IMR-90 (cell line): ENCODE measurements around the gene SH3RF2. TPM values are rescaled to one million over a fixed set of nuclear protein-coding genes. Genes with fewer than 3 reads are reported as not detected.

ENCODE experiments used
- ATAC-seq: fragments of 200-7000 bp; cut with Tn5 transposase; 2 replicates; pipeline ENCODE4 v1.9.1; 2020; ENCODE audit warnings: low read depth, mild to moderate bottlenecking, moderate library complexity
- BruUV-seq: library from RNA; stranded (reverse); fragments of 400-500 nt; replicated peaks from 2 replicates; lab custom pipeline; 2021; lab: Mats Ljungman, UMichigan
- CTCF ChIA-PET: fragments of 300-600 bp; formaldehyde crosslinking; extraction: SDS; loops from one replicate; lab custom pipeline; 2021; ENCODE audit warnings: antibody characterized with exemption; lab: Yijun Ruan, JAX
- POLR2A ChIA-PET: fragments of 300-600 bp; sonication (Branson Sonifier 250); formaldehyde crosslinking; loops from one replicate; lab custom pipeline; 2022; ENCODE audit warnings: antibody characterized with exemption; ENCODE audit not compliant: unreplicated experiment; lab: Charles Lee
- DNase-seq: peaks from one replicate; pipeline ENCODE4 v3.0.0; 2013
- H2AFZ ChIP-seq: replicated peaks from 2 replicates; pipeline ENCODE3; 2013; ENCODE audit warnings: low read length, mild to moderate bottlenecking; ENCODE audit not compliant: poor library complexity
- H2AK5ac ChIP-seq: 2 replicates; pipeline ENCODE4 v1.6.1; 2013; ENCODE audit warnings: low read depth, low read length, inconsistent platforms
- H2AK9ac ChIP-seq: replicated peaks from 2 replicates; pipeline ENCODE3; 2013; ENCODE audit warnings: mild to moderate bottlenecking, low read depth, low read length, moderate library complexity; ENCODE audit not compliant: poor library complexity
- H2BK120ac ChIP-seq: 2 replicates; pipeline ENCODE4 v1.6.1; 2013; ENCODE audit warnings: low read depth, low read length, inconsistent platforms
- H2BK15ac ChIP-seq: 3 replicates; pipeline ENCODE4 v1.6.1; 2013; ENCODE audit warnings: low read depth, low read length, inconsistent platforms
- H2BK20ac ChIP-seq: 2 replicates; pipeline ENCODE4 v1.6.1; 2013; ENCODE audit warnings: low read depth, mild to moderate bottlenecking, inconsistent platforms, low read length, moderate library complexity
- H2BK5ac ChIP-seq: 2 replicates; pipeline ENCODE4 v1.6.1; 2013; ENCODE audit warnings: mild to moderate bottlenecking, low read depth, low read length, inconsistent platforms; ENCODE audit not compliant: poor library complexity, severe bottlenecking
- H3K14ac ChIP-seq: replicated peaks from 2 replicates; pipeline ENCODE4 v1.6.1; 2013; ENCODE audit warnings: low read depth, low read length, inconsistent platforms
- H3K18ac ChIP-seq: 2 replicates; pipeline ENCODE4 v1.6.1; 2013; ENCODE audit warnings: low read depth, low read length, control low read depth
- H3K23ac ChIP-seq: 2 replicates; pipeline ENCODE4 v1.6.1; 2013; ENCODE audit warnings: low read depth, low read length, inconsistent platforms
- H3K27ac ChIP-seq: 2 replicates; pipeline ENCODE4 v1.5.1; 2013; ENCODE audit warnings: mild to moderate bottlenecking, control low read depth, low read length; ENCODE audit not compliant: insufficient read depth
- H3K27me3 ChIP-seq: 2 replicates; pipeline ENCODE4 v1.6.1; 2013; ENCODE audit warnings: low read length; ENCODE audit not compliant: control insufficient read depth, insufficient read depth
- H3K36me3 ChIP-seq: 2 replicates; pipeline ENCODE4 v1.6.1; 2013; ENCODE audit warnings: low read length, mixed read lengths; ENCODE audit not compliant: control insufficient read depth, insufficient read depth
- H3K4ac ChIP-seq: 2 replicates; pipeline ENCODE4 v1.6.1; 2013; ENCODE audit warnings: low read depth, low read length, inconsistent platforms
- H3K4me1 ChIP-seq: 2 replicates; pipeline ENCODE4 v1.6.1; 2013; ENCODE audit warnings: low read length, mixed read lengths; ENCODE audit not compliant: control insufficient read depth, insufficient read depth
- H3K4me2 ChIP-seq: 2 replicates; pipeline ENCODE4 v1.6.1; 2013; ENCODE audit warnings: low read depth, mild to moderate bottlenecking, control low read depth, low read length, moderate library complexity
- H3K4me3 ChIP-seq: 2 replicates; pipeline ENCODE4 v1.5.1; 2013; ENCODE audit warnings: low read depth, mild to moderate bottlenecking, control low read depth, low read length, moderate library complexity; ENCODE audit not compliant: insufficient read depth
- H3K56ac ChIP-seq: 2 replicates; pipeline ENCODE4 v1.6.1; 2013; ENCODE audit warnings: low read length, inconsistent platforms; ENCODE audit not compliant: insufficient read depth; ENCODE audit errors: extremely low read depth
- H3K79me1 ChIP-seq, 2 experiments: 2 replicates each; pipeline ENCODE4 v1.6.1; 2013; ENCODE audit warnings: low read length in 2 of 2, inconsistent platforms in 1 of 2, low read depth in 1 of 2
- H3K9ac ChIP-seq: 2 replicates; pipeline ENCODE4 v1.6.1; 2013; ENCODE audit warnings: low read depth, low read length, control low read depth
- H3K9me1 ChIP-seq: 2 replicates; pipeline ENCODE4 v1.6.1; 2013; ENCODE audit warnings: low read length, inconsistent platforms; ENCODE audit not compliant: insufficient read depth
- H3K9me3 ChIP-seq: 2 replicates; pipeline ENCODE4 v1.6.1; 2013; ENCODE audit warnings: low read length; ENCODE audit not compliant: control insufficient read depth, insufficient read depth
- H4K20me1 ChIP-seq: 2 replicates; pipeline ENCODE4 v1.6.1; 2013; ENCODE audit warnings: low read length, inconsistent platforms; ENCODE audit not compliant: insufficient read depth
- H4K5ac ChIP-seq: 2 replicates; pipeline ENCODE4 v1.6.1; 2013; ENCODE audit warnings: mild to moderate bottlenecking, low read depth, low read length, control low read depth
- H4K8ac ChIP-seq, 2 experiments: 2 replicates each; pipeline ENCODE4 v1.6.1; 2013; ENCODE audit warnings: low read depth in 2 of 2, low read length in 2 of 2, control low read depth in 1 of 2, inconsistent platforms in 1 of 2
- H4K91ac ChIP-seq: 2 replicates; pipeline ENCODE4 v1.6.1; 2013; ENCODE audit warnings: low read depth, low read length, inconsistent platforms; ENCODE audit not compliant: insufficient read depth
- ELK1 ChIP-seq: fragments of 150-350 bp; IDR thresholded peaks from 2 replicates; pipeline ENCODE4 v1.6.1; 2016; ENCODE audit warnings: low read depth, mild to moderate bottlenecking, low read length, moderate library complexity, borderline replicate concordance
- FOS ChIP-seq: fragments of 150-350 bp; IDR thresholded peaks from 2 replicates; pipeline ENCODE4 v1.6.1; 2016; ENCODE audit warnings: low read depth, low read length
- MAZ ChIP-seq: IDR thresholded peaks from 2 replicates; pipeline ENCODE4 v1.6.1; 2012; ENCODE audit warnings: low read depth, mild to moderate bottlenecking, low read length, improper control_type of control experiment, moderate library complexity, borderline replicate concordance
- MXI1 ChIP-seq: IDR thresholded peaks from 2 replicates; pipeline ENCODE4 v1.6.1; 2012; ENCODE audit warnings: low read depth, mild to moderate bottlenecking, low read length, moderate library complexity, borderline replicate concordance
- NFE2L2 ChIP-seq: fragments of 150-350 bp; IDR thresholded peaks from 2 replicates; pipeline ENCODE4 v1.6.1; 2016; ENCODE audit warnings: low read depth, mild to moderate bottlenecking, low read length
- RAD21 ChIP-seq: IDR thresholded peaks from 2 replicates; pipeline ENCODE4 v1.6.1; 2012; ENCODE audit warnings: low read length, improper control_type of control experiment
- RFX5 ChIP-seq: IDR thresholded peaks from 2 replicates; pipeline ENCODE4 v1.8.0; 2012; ENCODE audit warnings: low read depth, mild to moderate bottlenecking, low read length, moderate library complexity
- WGBS, 2 experiments: methylation state at CpG; one replicate each; pipeline versions ENCODE4 v1.1.5 to v1.1.7; 2013; ENCODE audit warnings: missing lambda C conversion rate in 2 of 2; ENCODE audit not compliant: insufficient read length in 1 of 2; ENCODE audit errors: extremely low coverage in 2 of 2; 5-methylcytosine and 5-hydroxymethylcytosine counted together
- dilution Hi-C: fragments of 300-500 bp; cut with HindIII; formaldehyde crosslinking; loops from one replicate; pipeline ENCODE4 v1.14.3; 2018; ENCODE audit warnings: low sequenced_read_pairs; ENCODE audit not compliant: unreplicated experiment
- in situ Hi-C: fragments of 300-500 bp; cut with MboI; formaldehyde crosslinking; loops from 3 replicates; pipeline ENCODE4 v1.14.3; 2019; ENCODE audit warnings: low sequenced_read_pairs, inconsistent platforms, mixed read lengths
- intact Hi-C: fragments of 100-400 bp; cut with micrococcal nuclease; formaldehyde crosslinking; loops from 2 replicates; pipeline ENCODE4 v1.10.0; 2022
- polyA plus RNA-seq, 3 experiments: library from polyadenylated mRNA; depleted of rRNA; stranded (reverse); fragments of >200 nt; gene quantifications; 2 replicates each; pipeline ENCODE4 v1.2.3, GENCODE V29; 2012; ENCODE audit warnings: low replicate concordance in 1 of 3
- total RNA-seq: library from RNA; depleted of rRNA; stranded (reverse); fragments of >200 nt; gene quantifications from 2 replicates; pipeline ENCODE4 v1.2.3, GENCODE V29; 2012
- TF ChIP-seq, protein P1 (sequence below): conservative IDR thresholded peaks from 2 replicates; pipeline ENCODE4 v1.5.1; 2012; ENCODE audit warnings: mild to moderate bottlenecking, low read depth, low read length, improper control_type of control experiment

The SH3RF2 gene
- total and polyA plus RNA-seq, 2 of the 4 experiments (the other 2 are of a cell fraction) = 1.3 to 1.7 TPM

DNA sequence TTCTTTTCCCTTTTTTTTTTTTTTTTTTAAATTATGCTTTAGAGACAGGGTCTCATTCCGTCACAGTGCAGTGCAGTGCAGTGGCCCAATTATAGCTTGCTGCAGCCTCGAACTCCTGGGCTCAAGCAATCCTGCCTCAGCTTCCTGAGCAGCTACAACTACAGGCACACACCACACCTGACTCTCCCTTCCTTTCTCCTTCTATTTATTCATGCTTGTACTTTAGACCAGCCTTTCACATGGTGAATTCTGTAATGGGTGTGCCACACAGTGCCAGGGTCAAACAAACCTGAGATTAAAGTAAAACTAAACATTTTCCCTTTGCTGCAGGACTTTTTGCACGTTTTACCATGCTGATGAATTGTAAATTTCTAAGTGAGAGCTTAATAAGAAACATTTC is 8.0 kb downstream of the SH3RF2 start:
- no peak overlapping the region for H4K8ac ChIP-seq
- ATAC-seq (no peak), DNase-seq (no peak)
- no peaks in the 10 kb centered on the region for H3K79me1 ChIP-seq
- H3K27me3 ChIP-seq = peaks cover 6% of the 10 kb centered on the region
- H3K4me3 ChIP-seq = no peak overlapping the region
- TF ChIP-seq RFX5 (no peak), ELK1 (no peak), FOS (no peak), MAZ (no peak), MXI1 (no peak), NFE2L2 (no peak), RAD21 (no peak)
- TF ChIP-seq, protein P1, sequence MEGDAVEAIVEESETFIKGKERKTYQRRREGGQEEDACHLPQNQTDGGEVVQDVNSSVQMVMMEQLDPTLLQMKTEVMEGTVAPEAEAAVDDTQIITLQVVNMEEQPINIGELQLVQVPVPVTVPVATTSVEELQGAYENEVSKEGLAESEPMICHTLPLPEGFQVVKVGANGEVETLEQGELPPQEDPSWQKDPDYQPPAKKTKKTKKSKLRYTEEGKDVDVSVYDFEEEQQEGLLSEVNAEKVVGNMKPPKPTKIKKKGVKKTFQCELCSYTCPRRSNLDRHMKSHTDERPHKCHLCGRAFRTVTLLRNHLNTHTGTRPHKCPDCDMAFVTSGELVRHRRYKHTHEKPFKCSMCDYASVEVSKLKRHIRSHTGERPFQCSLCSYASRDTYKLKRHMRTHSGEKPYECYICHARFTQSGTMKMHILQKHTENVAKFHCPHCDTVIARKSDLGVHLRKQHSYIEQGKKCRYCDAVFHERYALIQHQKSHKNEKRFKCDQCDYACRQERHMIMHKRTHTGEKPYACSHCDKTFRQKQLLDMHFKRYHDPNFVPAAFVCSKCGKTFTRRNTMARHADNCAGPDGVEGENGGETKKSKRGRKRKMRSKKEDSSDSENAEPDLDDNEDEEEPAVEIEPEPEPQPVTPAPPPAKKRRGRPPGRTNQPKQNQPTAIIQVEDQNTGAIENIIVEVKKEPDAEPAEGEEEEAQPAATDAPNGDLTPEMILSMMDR = no peak
- no peak overlapping the region for H2BK20ac ChIP-seq
- no peaks in the 10 kb centered on the region for H4K20me1 ChIP-seq
- no TSS peak for BruUV-seq
- no peaks in the 10 kb centered on the region for H3K9me3 ChIP-seq
- H4K91ac ChIP-seq = no peak overlapping the region
- ChIA-PET POLR2A (no interaction called here), CTCF (no interaction called here)
- H2AK9ac ChIP-seq = no peak overlapping the region
- H3K4me2 ChIP-seq = no peak overlapping the region
- no peak overlapping the region for H3K14ac ChIP-seq
- H3K36me3 ChIP-seq = no peaks in the 10 kb centered on the region
- H4K5ac ChIP-seq = no peak overlapping the region
- no peak overlapping the region for H2AFZ ChIP-seq
- no peak overlapping the region for H3K18ac ChIP-seq
- dilution Hi-C loops = no loop called here
- peaks cover 10% of the 10 kb centered on the region for H3K9me1 ChIP-seq
- no peak overlapping the region for H3K23ac ChIP-seq
- no peak overlapping the region for H3K56ac ChIP-seq
- H2BK15ac ChIP-seq = no peak overlapping the region
- H3K27ac ChIP-seq = no peak overlapping the region
- intact Hi-C loops = loop anchor here (5.0 kb wide), 1 partner anchor 103 kb away; no protein-coding TSS in a partner anchor
- WGBS, 2 experiments = no CpG with 5 or more reads among the region's 3 CpGs
- no peak overlapping the region for H2BK120ac ChIP-seq
- no peak overlapping the region for H3K4ac ChIP-seq
- H2BK5ac ChIP-seq = no peak overlapping the region
- in situ Hi-C loops = no loop called here
- no peak overlapping the region for H3K9ac ChIP-seq
- no peak overlapping the region for H2AK5ac ChIP-seq
- H3K4me1 ChIP-seq = peaks cover 3% of the 10 kb centered on the region; the same call in 1 of the 2 replicates
